Measurements from ENCODE around the gene P2RX4.
"Not testable (repeated sequence)": the region's sequence is repeated elsewhere in the genome, so short reads cannot be mapped to it uniquely, and the experiment has no call there.

P2RX4 gene

GRCh38 chr12:121279071-121279375 lies 69.1 kb downstream of the P2RX4 start:
- no peak for FAIRE-seq

GRCh38 chr12:121279507-121279915 lies 69.6 kb downstream of the P2RX4 start:
- no peak for FAIRE-seq

GRCh38 chr12:121280531-121280930 lies 70.6 kb downstream of the P2RX4 start:
- not testable (repeated sequence) for FAIRE-seq

- not testable (repeated sequence) for FAIRE-seq
Observed at GRCh38 chr12:121281116-121281515, 71.2 kb downstream of the P2RX4 start.

- FAIRE-seq = no peak
Observed at GRCh38 chr12:121282072-121282742, 72.3 kb downstream of the P2RX4 start.

GRCh38 chr12:121282910-121283309 lies 73.0 kb downstream of the P2RX4 start:
- FAIRE-seq = not testable (repeated sequence)

- no peak for FAIRE-seq
Observed at GRCh38 chr12:121283388-121283787, 73.5 kb downstream of the P2RX4 start.
